T-helper 9 cell (primary cell): ENCODE measurements around the gene EVI5L.
"Not testable (repeated sequence)": the region's sequence is repeated elsewhere in the genome, so short reads cannot be mapped to it uniquely, and the experiment has no call there.

Experiments
- DNase-seq: peaks from one replicate; pipeline ENCODE4 v3.0.0-alpha.2; 2020

EVI5L gene

GRCh38 chr19:7874076-7874896, 44.3 kb downstream of the EVI5L start, which contains the start of gene PRR36:
Gene PRR36, minus strand, starts transcription at chr19:7874390. Its CDS starts 701 bp downstream, at chr19:7873689.
- no peak for DNase-seq

- DNase-seq = no peak
Measured at GRCh38 chr19:7874897-7875273, 44.9 kb downstream of the EVI5L start.

GRCh38 chr19:7877249-7877836, 47.3 kb downstream of the EVI5L start:
- DNase-seq = no peak

DNA sequence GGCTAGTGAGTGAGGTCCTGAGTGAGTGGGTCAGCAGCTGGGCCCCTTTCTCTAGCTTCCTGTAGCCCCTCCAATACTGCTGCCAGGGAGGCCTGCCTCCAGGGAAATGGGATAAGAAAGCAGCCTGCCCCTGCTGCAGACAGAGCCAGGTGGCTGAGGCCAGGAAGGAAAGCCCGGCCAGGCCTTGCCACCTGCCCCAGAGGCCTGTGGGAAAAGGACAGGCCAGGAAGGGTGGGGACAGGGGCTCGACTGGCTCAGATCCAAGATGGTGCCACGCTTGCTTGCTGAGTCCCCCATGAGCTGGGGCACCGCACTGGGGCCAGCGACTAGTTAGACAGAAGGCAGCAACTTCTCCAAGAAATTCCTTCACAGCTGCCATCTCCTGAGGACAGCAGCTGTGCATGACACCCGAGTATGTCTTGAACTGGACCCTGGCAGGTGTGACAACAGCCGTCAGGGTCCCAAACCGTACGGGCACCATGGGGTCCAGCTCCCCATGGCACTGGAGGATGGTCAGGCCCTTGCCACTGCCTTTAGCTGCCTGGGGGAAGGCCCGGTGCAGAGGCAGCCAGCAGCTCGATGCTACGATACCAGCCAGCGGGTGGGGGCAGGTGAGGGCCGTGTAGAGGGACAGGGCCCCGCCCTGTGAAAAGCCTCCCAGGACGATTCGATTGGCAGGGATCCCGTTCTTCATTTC, 49.2 kb downstream of the EVI5L start:
- no peak for DNase-seq

- DNase-seq = no peak
Measured at GRCh38 chr19:7879836-7880235, 49.8 kb downstream of the EVI5L start.

- no peak for DNase-seq
Measured at GRCh38 chr19:7881910-7882309, 51.9 kb downstream of the EVI5L start.

- DNase-seq = no peak
Measured at GRCh38 chr19:7883105-7883504, 53.1 kb downstream of the EVI5L start.

DNA sequence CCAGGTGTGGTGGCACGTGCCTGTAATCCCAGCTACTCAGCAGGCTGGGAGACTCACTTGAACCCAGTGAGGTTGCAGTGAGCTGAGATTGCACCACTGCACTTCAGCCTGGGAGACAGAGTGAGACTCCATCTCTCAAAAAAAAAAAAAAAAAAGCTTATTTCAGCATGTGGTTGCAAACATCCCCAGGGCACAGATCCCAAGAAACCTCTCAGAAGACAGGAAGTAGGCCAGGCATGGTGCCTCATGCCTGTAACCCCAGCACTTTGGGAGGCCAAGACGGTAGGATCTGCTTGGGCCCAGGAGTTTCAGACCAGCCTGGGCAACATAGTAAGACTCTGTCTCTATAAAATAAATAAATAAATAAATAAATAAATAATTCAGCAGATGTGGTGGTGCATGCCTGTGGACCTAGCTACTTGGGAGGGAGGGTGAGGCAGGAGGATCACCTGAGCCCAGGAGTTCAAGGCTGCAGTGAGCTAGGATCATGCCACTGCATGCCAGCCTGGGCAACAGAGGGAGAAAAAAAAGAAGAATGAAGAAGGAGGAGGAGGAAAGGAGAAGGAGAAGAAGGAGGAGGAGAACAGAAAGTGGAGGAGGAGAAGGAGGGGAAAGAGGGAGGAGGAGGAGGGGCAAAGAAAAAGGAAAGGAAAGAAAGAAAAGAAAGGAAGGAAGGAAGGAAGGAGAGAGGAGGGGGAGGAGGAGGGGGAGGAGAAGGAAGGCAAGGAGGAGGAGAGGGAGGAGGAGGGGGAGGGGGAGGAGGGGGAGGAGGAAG, 54.0 kb downstream of the EVI5L start:
- DNase-seq = no peak

DNA sequence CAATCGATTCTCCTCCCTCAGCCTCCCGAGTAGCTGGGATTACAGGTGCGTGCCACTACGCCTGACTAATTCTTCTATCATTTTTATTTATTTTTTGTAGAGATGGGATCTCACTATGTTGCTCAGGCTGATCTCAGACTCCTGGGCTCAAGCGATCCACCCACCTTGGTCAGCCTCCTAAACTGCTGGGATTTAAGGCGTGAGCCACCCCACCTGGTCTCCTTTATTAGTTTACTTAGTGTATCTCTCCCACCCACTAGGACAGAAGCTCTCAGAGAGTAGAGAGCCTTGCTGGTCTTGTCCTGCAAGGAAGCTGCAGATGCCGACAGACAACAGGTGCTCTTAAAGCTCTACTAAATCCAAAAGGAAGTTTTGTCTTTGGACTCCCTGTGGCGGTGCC, 55.8 kb downstream of the EVI5L start:
- no peak for DNase-seq

DNA sequence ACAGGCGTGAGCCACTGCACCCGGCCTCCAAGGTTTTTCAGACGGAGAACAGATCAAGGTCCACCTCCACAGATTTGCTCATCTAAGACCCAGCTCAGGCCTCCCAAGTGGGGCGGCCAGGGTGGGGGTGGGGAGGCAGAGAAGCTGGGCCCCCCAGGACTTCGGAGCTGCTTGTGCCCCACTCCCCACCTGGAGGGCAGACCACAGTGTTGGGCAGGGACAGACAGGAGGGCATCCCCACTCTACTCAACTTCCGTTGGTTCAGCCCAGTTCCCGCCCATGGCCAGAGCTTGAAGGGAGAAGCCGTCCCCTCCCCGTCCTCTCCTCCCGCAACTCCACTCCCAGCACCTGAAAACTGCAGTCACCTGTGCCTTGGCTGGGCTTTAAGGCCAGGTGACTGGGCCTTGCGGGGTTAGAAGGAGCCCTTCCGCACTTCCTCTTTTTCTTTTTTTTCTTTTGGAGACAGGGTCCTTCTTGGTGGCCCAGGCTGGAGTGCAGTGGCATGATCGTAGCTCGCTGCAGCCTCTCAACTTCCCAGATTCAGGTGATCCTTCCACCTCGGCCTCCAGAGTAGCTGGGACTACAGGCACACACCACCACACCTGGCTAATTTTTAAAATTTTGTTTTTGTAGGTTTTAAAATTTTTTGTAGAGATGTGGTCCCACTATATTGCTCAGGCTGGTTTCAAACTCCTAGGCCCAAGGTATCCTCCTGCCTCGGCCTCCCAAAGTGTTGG, 57.6 kb downstream of the EVI5L start:
- no peak for DNase-seq

- DNase-seq = no peak
Measured at GRCh38 chr19:7888145-7888825, 58.3 kb downstream of the EVI5L start, which contains the start of gene LRRC8E. Gene LRRC8E, plus strand, starts transcription at chr19:7888510. Its CDS starts 7,094 bp downstream, at chr19:7895604.

GRCh38 chr19:7888826-7889217, 58.8 kb downstream of the EVI5L start:
- DNase-seq = no peak

GRCh38 chr19:7893362-7894101, 63.5 kb downstream of the EVI5L start:
- not testable (repeated sequence) for DNase-seq

GRCh38 chr19:7894612-7895309, 64.7 kb downstream of the EVI5L start:
- no peak for DNase-seq

DNA sequence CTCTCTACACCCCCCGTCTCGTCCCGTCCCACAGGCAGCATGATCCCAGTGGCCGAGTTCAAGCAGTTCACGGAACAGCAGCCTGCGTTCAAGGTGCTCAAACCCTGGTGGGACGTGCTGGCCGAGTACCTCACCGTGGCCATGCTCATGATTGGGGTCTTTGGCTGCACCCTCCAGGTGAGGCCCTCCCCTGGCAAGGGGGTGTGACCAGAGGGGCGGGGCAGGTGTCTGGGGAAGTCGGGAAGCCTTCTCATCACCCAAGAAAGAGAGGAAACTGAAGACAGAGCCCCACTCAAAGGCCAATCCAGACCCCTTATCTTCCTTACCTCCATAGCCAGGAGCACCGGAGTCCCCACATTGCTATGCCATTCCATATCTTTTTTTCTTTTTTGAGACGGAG, 65.5 kb downstream of the EVI5L start:
- no peak for DNase-seq

GRCh38 chr19:7897292-7897691, 67.3 kb downstream of the EVI5L start:
- DNase-seq = no peak

DNA sequence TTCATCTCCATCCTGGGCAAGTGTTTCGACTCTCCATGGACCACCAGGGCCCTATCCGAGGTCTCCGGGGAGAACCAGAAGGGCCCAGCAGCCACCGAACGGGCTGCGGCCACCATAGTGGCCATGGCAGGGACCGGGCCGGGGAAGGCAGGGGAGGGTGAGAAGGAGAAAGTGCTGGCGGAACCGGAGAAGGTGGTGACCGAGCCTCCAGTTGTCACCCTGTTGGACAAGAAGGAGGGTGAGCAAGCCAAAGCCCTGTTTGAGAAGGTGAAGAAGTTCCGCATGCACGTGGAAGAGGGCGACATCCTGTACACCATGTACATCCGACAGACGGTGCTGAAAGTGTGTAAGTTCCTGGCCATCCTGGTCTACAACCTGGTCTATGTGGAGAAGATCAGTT, 68.9 kb downstream of the EVI5L start:
- no peak for DNase-seq

GRCh38 chr19:7899751-7900378, 69.8 kb downstream of the EVI5L start:
- no peak for DNase-seq

DNA sequence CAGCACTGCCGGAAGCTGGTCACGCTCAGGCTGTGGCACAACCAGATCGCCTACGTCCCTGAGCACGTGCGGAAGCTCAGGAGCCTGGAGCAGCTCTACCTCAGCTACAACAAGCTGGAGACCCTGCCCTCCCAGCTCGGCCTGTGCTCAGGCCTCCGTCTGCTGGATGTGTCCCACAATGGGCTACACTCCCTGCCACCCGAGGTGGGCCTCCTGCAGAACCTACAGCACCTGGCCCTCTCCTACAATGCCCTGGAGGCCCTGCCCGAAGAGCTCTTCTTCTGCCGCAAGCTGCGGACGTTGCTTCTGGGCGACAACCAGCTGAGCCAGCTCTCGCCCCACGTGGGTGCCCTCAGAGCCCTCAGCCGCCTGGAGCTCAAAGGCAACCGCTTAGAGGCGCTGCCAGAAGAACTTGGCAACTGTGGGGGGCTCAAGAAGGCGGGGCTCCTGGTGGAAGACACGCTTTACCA, 70.4 kb downstream of the EVI5L start:
- no peak for DNase-seq

GRCh38 chr19:7900931-7901330, 70.9 kb downstream of the EVI5L start:
- no peak for DNase-seq
